ENCODE measurements around the gene HOXD9.

Gene HOXD9

GRCh38 chr2:176098366-176099158 lies 24.0 kb upstream of the HOXD9 start:
- no peak for DNase-seq (ENCODE audit: low read depth in 2 of 2)

GRCh38 chr2:176099159-176099727 lies 23.3 kb upstream of the HOXD9 start:
- no peak for DNase-seq (ENCODE audit: low read depth in 2 of 2)

GRCh38 chr2:176099728-176100546 lies 22.6 kb upstream of the HOXD9 start, which contains the start of gene HOXD12:
Gene HOXD12 (plus strand): TSS chr2:176099795. CDS start chr2:176099802, 7 bp downstream.
- DNase-seq (ENCODE audit: low read depth in 2 of 2): no peak

GRCh38 chr2:176100547-176101140 lies 21.9 kb upstream of the HOXD9 start:
- no peak for DNase-seq (ENCODE audit: low read depth in 2 of 2)

GRCh38 chr2:176101216-176101830 lies 21.2 kb upstream of the HOXD9 start:
- DNase-seq (ENCODE audit: low read depth in 2 of 2): no peak

- no peak for DNase-seq (ENCODE audit: low read depth in 2 of 2)
Observed at GRCh38 chr2:176101842-176102241, 20.7 kb upstream of the HOXD9 start.

- DNase-seq (ENCODE audit: low read depth in 2 of 2): no peak
Observed at GRCh38 chr2:176102309-176102866, 20.1 kb upstream of the HOXD9 start.

- no peak for DNase-seq (ENCODE audit: low read depth in 2 of 2)
Observed at GRCh38 chr2:176103194-176103593, 19.3 kb upstream of the HOXD9 start.

- no peak for DNase-seq (ENCODE audit: low read depth in 2 of 2)
Observed at GRCh38 chr2:176103742-176104315, 18.7 kb upstream of the HOXD9 start.

- DNase-seq (ENCODE audit: low read depth in 2 of 2): no peak
Observed at GRCh38 chr2:176104316-176105077, 18.0 kb upstream of the HOXD9 start.

- DNase-seq (ENCODE audit: low read depth in 2 of 2): no peak
Observed at GRCh38 chr2:176105078-176105729, 17.3 kb upstream of the HOXD9 start.

- no peak for DNase-seq (ENCODE audit: low read depth in 2 of 2)
Observed at GRCh38 chr2:176105730-176106580, 16.6 kb upstream of the HOXD9 start.

GRCh38 chr2:176106581-176107539 lies 15.7 kb upstream of the HOXD9 start, which contains the start of gene HOXD11:
Gene HOXD11 (plus strand): TSS chr2:176107280. CDS start chr2:176107356, 76 bp downstream.
- DNase-seq (ENCODE audit: low read depth in 2 of 2): no peak

GRCh38 chr2:176107731-176108181 lies 14.8 kb upstream of the HOXD9 start:
- DNase-seq (ENCODE audit: low read depth in 2 of 2): no peak

GRCh38 chr2:176109192-176109901 lies 13.2 kb upstream of the HOXD9 start:
- no peak for DNase-seq (ENCODE audit: low read depth in 2 of 2)

GRCh38 chr2:176109946-176110345 lies 12.6 kb upstream of the HOXD9 start:
- DNase-seq (ENCODE audit: low read depth in 2 of 2): no peak

Measured in activated CD4-positive, alpha-beta T cell treated with anti-CD3 and anti-CD28 coated beads for 24 hours (primary cell).